Natural killer cell (primary cell): ENCODE measurements around the gene CACNA1B. TPM values are rescaled to one million over a fixed set of nuclear protein-coding genes. Genes with fewer than 3 reads are reported as not detected.

ENCODE experiments used
- ATAC-seq, 3 donors: fragments of 150-1000 bp in 2 of 3; fragments of 200-7000 bp in 1 of 3; cut with Tn5 transposase; 1 replicate in 1 of 3; 2 replicates in 2 of 3; pipeline ENCODE4 v1.10.0; 2021; ENCODE audit warnings: mild to moderate bottlenecking in 2 of 3, moderate library complexity in 2 of 3
- DNase-seq, 2 donors: peaks; one replicate each; pipeline versions ENCODE4 v3.0.0 to v3.0.0-alpha.2; 2013 to 2021; ENCODE audit warnings: mixed read lengths in 1 of 2
- H3K27ac ChIP-seq: one replicate; pipeline ENCODE4 v1.5.1; 2013; ENCODE audit warnings: mild to moderate bottlenecking, low read length
- H3K27me3 ChIP-seq: one replicate; pipeline ENCODE4 v1.6.1; 2013; ENCODE audit warnings: low read length; ENCODE audit not compliant: control insufficient read depth, insufficient read depth
- H3K36me3 ChIP-seq: one replicate; pipeline ENCODE4 v1.6.1; 2013; ENCODE audit warnings: low read length; ENCODE audit not compliant: control insufficient read depth, insufficient read depth
- H3K4me1 ChIP-seq: one replicate; pipeline ENCODE4 v1.6.1; 2013; ENCODE audit warnings: low read length; ENCODE audit not compliant: control insufficient read depth, insufficient read depth
- H3K4me3 ChIP-seq: one replicate; pipeline ENCODE4 v1.5.1; 2013; ENCODE audit warnings: low read length
- H3K9me3 ChIP-seq: one replicate; pipeline ENCODE4 v1.6.1; 2013; ENCODE audit warnings: low read length; ENCODE audit not compliant: control insufficient read depth, insufficient read depth
- H3K27ac Mint-ChIP-seq, 2 donors: one replicate each; pipeline ENCODE4 v1.8.0; 2022; ENCODE audit warnings: mild to moderate bottlenecking in 2 of 2, mixed read lengths in 2 of 2, moderate library complexity in 1 of 2
- H3K27me3 Mint-ChIP-seq, 2 donors: one replicate each; pipeline ENCODE4 v1.8.0; 2022; ENCODE audit warnings: low read depth in 2 of 2, mixed read lengths in 2 of 2
- H3K36me3 Mint-ChIP-seq: one replicate; pipeline ENCODE4 v1.8.0; 2022; ENCODE audit warnings: mixed read lengths
- H3K4me1 Mint-ChIP-seq, 2 donors: one replicate each; pipeline ENCODE4 v1.8.0; 2022; ENCODE audit warnings: mixed read lengths in 2 of 2
- H3K4me3 Mint-ChIP-seq: one replicate; pipeline ENCODE4 v1.8.0; 2022; ENCODE audit warnings: mild to moderate bottlenecking, moderate library complexity, mixed read lengths
- H3K9me3 Mint-ChIP-seq, 2 donors: one replicate each; pipeline ENCODE4 v1.8.0; 2022; ENCODE audit warnings: mixed read lengths in 2 of 2
- WGBS: methylation state at CpG from one replicate; pipeline ENCODE4 v1.1.7; 2013; ENCODE audit warnings: missing lambda C conversion rate; ENCODE audit not compliant: insufficient coverage; 5-methylcytosine and 5-hydroxymethylcytosine counted together
- intact Hi-C: fragments of 100-400 bp; cut with micrococcal nuclease; formaldehyde crosslinking; loops from one replicate; pipeline ENCODE4 v1.14.2; 2022
- total RNA-seq, 4 donors: library from RNA; stranded (reverse); fragments of 120-200 nt in 1 of 4; gene quantifications; one replicate each; pipeline versions ENCODE4 v1.2.3 to v1.2.4, GENCODE V29; 2013 to 2022
- TF ChIP-seq, protein P1 (sequence below): fragments of 200-600 bp; IDR thresholded peaks from one replicate; pipeline ENCODE4 v1.8.0; 2022; ENCODE audit warnings: antibody characterized with exemption

CACNA1B gene
- total RNA-seq, 3 donors from 2014 or later (not counting 1 experiment from before 2014, with no cell fraction given), result 0.07 TPM; not detected in 2

DNA sequence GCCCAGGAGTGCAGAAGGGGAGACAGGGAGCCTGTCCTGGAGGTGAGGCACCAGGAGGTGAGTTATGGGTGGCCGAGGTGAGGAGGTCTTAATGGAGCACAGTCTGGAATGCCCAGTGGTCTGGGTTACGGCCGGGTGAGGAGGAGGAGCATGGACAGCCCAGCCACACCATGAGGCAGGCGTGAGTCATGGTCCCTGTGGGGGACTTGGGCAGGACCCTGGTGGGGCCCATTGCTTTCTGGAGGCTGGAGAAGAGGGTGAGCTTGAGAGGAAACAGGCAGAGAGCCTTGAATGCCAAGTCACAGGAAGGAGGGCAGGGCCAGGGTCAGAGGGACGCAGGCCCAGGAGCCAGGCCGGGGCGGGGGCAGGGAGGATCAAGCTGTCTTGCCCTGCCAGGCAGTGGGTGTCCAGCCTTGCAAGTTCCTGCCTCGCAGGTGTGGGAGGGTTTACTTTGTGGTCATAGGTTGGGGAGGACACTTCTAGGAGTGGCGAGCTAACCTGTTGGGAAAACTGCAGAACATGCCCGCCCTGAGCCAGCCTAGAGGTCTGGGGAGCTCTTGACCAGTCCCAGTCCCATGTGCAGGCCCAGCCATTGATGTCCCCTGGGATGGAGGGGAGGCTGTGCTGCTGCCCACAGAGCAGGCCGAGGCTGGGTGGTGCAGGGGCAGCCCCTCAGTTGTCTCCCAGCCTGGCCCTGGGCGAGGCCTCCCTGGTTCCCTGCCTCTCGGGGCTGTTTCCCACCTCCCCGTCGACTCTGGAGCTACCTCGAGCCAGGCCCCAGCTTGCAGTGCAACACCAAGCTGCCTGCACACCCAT lies 2.8 kb downstream of the CACNA1B start:
- Histone ChIP-seq H3K27ac (no peak overlapping the region), H3K4me1 (no peaks in the 10 kb centered on the region), H3K4me3 (no peak overlapping the region), H3K36me3 (no peaks in the 10 kb centered on the region), H3K27me3 (peaks cover 14% of the 10 kb centered on the region), H3K9me3 (no peaks in the 10 kb centered on the region)
- peaks cover 15 to 20% of the 10 kb centered on the region in 2 donors for H3K27me3 Mint-ChIP-seq
- H3K4me3 Mint-ChIP-seq, result no peak overlapping the region
- no peaks in the 10 kb centered on the region for H3K9me3 Mint-ChIP-seq
- no peak for ATAC-seq
- H3K27ac Mint-ChIP-seq, result no peak overlapping the region
- no peak for DNase-seq
- H3K36me3 Mint-ChIP-seq, result no peaks in the 10 kb centered on the region
- TF ChIP-seq, protein P1, sequence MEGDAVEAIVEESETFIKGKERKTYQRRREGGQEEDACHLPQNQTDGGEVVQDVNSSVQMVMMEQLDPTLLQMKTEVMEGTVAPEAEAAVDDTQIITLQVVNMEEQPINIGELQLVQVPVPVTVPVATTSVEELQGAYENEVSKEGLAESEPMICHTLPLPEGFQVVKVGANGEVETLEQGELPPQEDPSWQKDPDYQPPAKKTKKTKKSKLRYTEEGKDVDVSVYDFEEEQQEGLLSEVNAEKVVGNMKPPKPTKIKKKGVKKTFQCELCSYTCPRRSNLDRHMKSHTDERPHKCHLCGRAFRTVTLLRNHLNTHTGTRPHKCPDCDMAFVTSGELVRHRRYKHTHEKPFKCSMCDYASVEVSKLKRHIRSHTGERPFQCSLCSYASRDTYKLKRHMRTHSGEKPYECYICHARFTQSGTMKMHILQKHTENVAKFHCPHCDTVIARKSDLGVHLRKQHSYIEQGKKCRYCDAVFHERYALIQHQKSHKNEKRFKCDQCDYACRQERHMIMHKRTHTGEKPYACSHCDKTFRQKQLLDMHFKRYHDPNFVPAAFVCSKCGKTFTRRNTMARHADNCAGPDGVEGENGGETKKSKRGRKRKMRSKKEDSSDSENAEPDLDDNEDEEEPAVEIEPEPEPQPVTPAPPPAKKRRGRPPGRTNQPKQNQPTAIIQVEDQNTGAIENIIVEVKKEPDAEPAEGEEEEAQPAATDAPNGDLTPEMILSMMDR, result no peak
- intact Hi-C loops, result no loop called here
- H3K4me1 Mint-ChIP-seq, result no peaks in the 10 kb centered on the region
- 81% methylated on average over 16 of the region's 16 CpGs for WGBS

DNA sequence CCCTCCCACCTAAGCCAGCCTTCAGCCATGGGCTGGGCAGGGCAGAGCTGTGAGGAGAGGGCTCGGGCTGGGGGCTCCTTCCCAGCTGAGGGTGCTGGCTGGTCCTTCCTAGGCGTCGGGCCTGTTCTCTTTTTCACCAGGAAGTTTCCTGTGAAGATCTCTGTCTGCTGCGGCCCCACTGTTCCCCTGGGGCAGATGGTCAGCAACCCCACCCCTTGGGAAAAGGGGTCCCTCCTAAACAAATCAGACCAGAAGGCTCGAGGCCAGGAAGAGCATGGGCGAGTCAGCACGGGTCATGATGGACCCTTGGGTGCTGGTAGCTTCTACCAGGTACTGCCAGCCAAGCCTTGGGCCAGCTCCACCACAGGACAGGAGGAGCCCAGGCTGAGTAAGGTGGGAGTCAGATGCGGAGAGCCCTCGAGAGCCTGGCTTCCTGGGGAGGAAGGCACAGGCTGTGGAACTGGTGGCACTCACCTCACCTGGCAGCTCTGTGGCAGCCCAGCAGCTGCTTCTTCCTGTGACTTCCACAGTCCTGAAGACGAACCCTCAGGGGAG lies 3.5 kb downstream of the CACNA1B start:
- no peak overlapping the region for H3K4me3 Mint-ChIP-seq
- 75% methylated on average over 10 of the region's 10 CpGs for WGBS

DNA sequence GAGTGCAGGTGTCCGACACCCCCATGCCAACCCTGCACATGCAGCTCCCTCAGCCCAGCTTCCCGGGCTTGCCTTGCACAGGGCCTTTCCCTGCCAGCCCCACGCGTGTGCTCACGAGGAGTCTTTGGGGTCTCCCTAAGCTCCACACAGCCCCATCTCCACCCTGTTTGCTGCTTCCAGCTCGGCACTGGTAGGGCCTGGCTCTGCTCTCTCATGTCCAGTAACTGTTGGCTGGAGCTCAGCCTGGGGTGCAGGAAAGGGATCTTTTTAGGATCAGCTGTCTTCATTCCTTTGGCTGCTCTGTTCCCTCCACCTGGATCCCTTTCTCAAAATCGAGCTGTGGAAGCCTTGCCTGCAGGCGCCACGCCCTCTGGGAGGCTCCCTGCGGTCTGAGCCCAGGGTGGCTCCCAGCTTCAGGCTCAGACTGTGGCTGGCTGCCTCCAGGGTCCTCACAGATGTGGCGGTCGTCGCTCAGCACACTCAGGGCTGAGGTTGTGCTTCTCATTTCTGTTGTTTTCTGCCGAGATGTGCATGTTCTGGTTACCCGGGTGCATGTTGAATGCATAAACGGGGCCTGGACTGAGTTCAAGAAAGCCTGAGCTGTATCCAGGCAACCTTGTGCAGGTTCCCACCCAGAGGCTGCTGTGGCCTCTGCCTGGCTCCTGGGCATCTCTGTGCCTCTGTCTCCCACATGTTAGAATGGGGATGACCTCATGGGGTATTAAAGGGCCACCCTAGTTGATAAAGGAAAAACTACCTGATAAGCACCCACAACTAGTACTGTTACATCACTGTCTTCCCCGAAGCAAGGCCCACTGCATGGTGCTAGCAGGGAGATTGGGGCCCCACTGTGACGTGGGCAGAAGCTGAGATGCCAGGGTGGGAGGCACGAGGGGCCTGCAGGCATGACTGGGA lies 4.3 kb downstream of the CACNA1B start:
- Histone ChIP-seq H3K36me3 (no peaks in the 10 kb centered on the region), H3K9me3 (no peaks in the 10 kb centered on the region), H3K27ac (no peak overlapping the region), H3K4me1 (no peaks in the 10 kb centered on the region), H3K4me3 (no peak overlapping the region), H3K27me3 (peaks cover 9% of the 10 kb centered on the region)
- Mint-ChIP-seq H3K4me1 (no peaks in the 10 kb centered on the region), H3K27ac (no peak overlapping the region), H3K9me3 (no peaks in the 10 kb centered on the region), H3K4me3 (no peak overlapping the region), H3K36me3 (no peaks in the 10 kb centered on the region), H3K27me3 (peaks cover 6 to 7% of the 10 kb centered on the region in 2 donors)
- ATAC-seq (no peak), DNase-seq (no peak)
- intact Hi-C loops, result no loop called here
- 77% methylated on average over 19 of the region's 19 CpGs for WGBS
- TF ChIP-seq, protein P1, result no peak

More for the DNA sequence above, 3.5 kb downstream of the CACNA1B start:
- peaks cover 10 to 13% of the 10 kb centered on the region in 2 donors for H3K27me3 Mint-ChIP-seq
- Histone ChIP-seq H3K4me1 (no peaks in the 10 kb centered on the region), H3K36me3 (no peaks in the 10 kb centered on the region), H3K27me3 (peaks cover 14% of the 10 kb centered on the region), H3K9me3 (no peaks in the 10 kb centered on the region), H3K4me3 (no peak overlapping the region), H3K27ac (no peak overlapping the region)
- intact Hi-C loops, result no loop called here
- TF ChIP-seq, protein P1, result no peak
- H3K27ac Mint-ChIP-seq, result no peak overlapping the region
- no peak for ATAC-seq
- H3K9me3 Mint-ChIP-seq, result no peaks in the 10 kb centered on the region
- H3K4me1 Mint-ChIP-seq, result no peaks in the 10 kb centered on the region
- H3K36me3 Mint-ChIP-seq, result no peaks in the 10 kb centered on the region
- no peak for DNase-seq
